NB4 (cell line): ENCODE results near the gene ZBTB43.

Experiments used
- POLR2A ChIP-seq: IDR thresholded peaks from 2 replicates; pipeline ENCODE4 v1.6.1; 2011; ENCODE audit warnings: mild to moderate bottlenecking; ENCODE audit not compliant: insufficient read length; ENCODE audit errors: extremely low read depth
- TF ChIP-seq, protein P1 (sequence below): IDR thresholded peaks from one replicate; pipeline ENCODE4 v1.5.1; 2012; ENCODE audit warnings: low read depth, low read length

DNA sequence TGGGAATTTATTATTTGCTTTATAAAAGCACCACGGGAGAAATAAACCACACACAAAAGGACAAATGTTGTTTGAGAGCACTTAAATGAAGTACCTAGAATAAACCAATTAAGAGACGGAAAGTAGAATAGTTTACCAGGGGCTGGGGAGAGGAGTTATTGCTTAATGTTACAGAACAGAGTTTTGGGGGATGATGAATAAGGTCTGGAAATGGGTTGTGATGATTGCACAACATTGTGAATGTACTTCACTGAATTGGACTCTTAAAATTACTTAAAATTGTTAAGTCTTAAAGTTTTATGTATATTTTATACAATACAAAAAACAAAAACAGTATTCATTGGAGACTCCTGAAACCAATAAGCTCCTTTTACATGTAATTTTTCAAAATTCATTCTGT lies 1.5 kb downstream of the ZBTB43 start:
- TF ChIP-seq, protein P1, sequence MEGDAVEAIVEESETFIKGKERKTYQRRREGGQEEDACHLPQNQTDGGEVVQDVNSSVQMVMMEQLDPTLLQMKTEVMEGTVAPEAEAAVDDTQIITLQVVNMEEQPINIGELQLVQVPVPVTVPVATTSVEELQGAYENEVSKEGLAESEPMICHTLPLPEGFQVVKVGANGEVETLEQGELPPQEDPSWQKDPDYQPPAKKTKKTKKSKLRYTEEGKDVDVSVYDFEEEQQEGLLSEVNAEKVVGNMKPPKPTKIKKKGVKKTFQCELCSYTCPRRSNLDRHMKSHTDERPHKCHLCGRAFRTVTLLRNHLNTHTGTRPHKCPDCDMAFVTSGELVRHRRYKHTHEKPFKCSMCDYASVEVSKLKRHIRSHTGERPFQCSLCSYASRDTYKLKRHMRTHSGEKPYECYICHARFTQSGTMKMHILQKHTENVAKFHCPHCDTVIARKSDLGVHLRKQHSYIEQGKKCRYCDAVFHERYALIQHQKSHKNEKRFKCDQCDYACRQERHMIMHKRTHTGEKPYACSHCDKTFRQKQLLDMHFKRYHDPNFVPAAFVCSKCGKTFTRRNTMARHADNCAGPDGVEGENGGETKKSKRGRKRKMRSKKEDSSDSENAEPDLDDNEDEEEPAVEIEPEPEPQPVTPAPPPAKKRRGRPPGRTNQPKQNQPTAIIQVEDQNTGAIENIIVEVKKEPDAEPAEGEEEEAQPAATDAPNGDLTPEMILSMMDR = no peak
- TF ChIP-seq POLR2A = no peak
